ENCODE measurements around the gene GRM8.

- no peak for TF ChIP-seq POLR2A (IDR thresholded peaks at IDR 0.05)
- TF ChIP-seq, protein P1, sequence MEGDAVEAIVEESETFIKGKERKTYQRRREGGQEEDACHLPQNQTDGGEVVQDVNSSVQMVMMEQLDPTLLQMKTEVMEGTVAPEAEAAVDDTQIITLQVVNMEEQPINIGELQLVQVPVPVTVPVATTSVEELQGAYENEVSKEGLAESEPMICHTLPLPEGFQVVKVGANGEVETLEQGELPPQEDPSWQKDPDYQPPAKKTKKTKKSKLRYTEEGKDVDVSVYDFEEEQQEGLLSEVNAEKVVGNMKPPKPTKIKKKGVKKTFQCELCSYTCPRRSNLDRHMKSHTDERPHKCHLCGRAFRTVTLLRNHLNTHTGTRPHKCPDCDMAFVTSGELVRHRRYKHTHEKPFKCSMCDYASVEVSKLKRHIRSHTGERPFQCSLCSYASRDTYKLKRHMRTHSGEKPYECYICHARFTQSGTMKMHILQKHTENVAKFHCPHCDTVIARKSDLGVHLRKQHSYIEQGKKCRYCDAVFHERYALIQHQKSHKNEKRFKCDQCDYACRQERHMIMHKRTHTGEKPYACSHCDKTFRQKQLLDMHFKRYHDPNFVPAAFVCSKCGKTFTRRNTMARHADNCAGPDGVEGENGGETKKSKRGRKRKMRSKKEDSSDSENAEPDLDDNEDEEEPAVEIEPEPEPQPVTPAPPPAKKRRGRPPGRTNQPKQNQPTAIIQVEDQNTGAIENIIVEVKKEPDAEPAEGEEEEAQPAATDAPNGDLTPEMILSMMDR (IDR thresholded peaks at IDR 0.05) = no peak
Observed at GRCh38 chr7:126958367-126958766, 294.4 kb downstream of the GRM8 start.
